Prostate gland (tissue), 2 donors: ENCODE results near the gene CABLES2. TPM values are rescaled to one million over a fixed set of nuclear protein-coding genes. Genes with fewer than 3 reads are reported as not detected.

Source experiments
- DNase-seq: peaks from one replicate; pipeline ENCODE4 v3.0.0-alpha.2; 2019; ENCODE audit warnings: low spot score
- H3K27ac ChIP-seq, 2 donors: fragments of 200-600 bp; sonication (generic); 2 replicates each; pipeline ENCODE4 v1.5.1; 2017 to 2019
- H3K27me3 ChIP-seq: fragments of 200-600 bp; sonication (generic); replicated peaks from 2 replicates; pipeline ENCODE4 v1.5.1; 2019; ENCODE audit not compliant: insufficient read depth
- H3K36me3 ChIP-seq, 2 donors: fragments of 200-600 bp; sonication (generic); 1 replicate in 1 of 2; 2 replicates in 1 of 2; pipeline versions ENCODE4 v1.5.1 to v1.8.1; 2017 to 2019
- H3K4me1 ChIP-seq: fragments of 200-600 bp; sonication (generic); replicated peaks from 2 replicates; pipeline ENCODE4 v1.5.1; 2019
- H3K4me3 ChIP-seq, 2 donors: fragments of 200-600 bp; sonication (generic); 2 replicates each; pipeline ENCODE4 v1.5.1; 2017 to 2019
- H3K9me3 ChIP-seq: fragments of 200-600 bp; sonication (generic); 2 replicates; pipeline ENCODE4 v1.5.1; 2017
- POLR2A ChIP-seq: fragments of 450-650 bp; IDR thresholded peaks from one replicate; pipeline ENCODE4 v1.6.1; 2016; ENCODE audit warnings: antibody characterized with exemption, mild to moderate bottlenecking
- POLR2AphosphoS5 ChIP-seq: sonication (generic); formaldehyde crosslinking; IDR thresholded peaks from one replicate; pipeline ENCODE4 v1.6.1; 2017; ENCODE audit warnings: antibody characterized with exemption
- WGBS: methylation state at CpG from one replicate; pipeline ENCODE4 v1.1.5; 2018; 5-methylcytosine and 5-hydroxymethylcytosine counted together
- intact Hi-C: fragments of 100-400 bp; cut with DNase I; formaldehyde crosslinking; loops from one replicate; pipeline ENCODE4 v1.14.2; 2022
- total RNA-seq, 2 donors: library from RNA; depleted of rRNA; stranded (reverse); fragments of >200 nt; gene quantifications; one replicate each; pipeline ENCODE4 v1.1.0, GENCODE V29; 2016
- TF ChIP-seq, protein P1 (sequence below), 4 experiments: fragments of 200-600 bp in 2 of 4; fragments of 450-650 bp in 2 of 4; sonication (generic) in 2 of 4; IDR thresholded peaks; 1 replicate in 3 of 4; 2 replicates in 1 of 4; pipeline ENCODE4 v1.5.1; 2016 to 2019; ENCODE audit warnings: antibody characterized with exemption in 4 of 4, mild to moderate bottlenecking in 2 of 4, moderate library complexity in 2 of 4

Gene CABLES2
- total RNA-seq, 2 donors from 2014 or later: 4.1 to 31.3 TPM

DNA sequence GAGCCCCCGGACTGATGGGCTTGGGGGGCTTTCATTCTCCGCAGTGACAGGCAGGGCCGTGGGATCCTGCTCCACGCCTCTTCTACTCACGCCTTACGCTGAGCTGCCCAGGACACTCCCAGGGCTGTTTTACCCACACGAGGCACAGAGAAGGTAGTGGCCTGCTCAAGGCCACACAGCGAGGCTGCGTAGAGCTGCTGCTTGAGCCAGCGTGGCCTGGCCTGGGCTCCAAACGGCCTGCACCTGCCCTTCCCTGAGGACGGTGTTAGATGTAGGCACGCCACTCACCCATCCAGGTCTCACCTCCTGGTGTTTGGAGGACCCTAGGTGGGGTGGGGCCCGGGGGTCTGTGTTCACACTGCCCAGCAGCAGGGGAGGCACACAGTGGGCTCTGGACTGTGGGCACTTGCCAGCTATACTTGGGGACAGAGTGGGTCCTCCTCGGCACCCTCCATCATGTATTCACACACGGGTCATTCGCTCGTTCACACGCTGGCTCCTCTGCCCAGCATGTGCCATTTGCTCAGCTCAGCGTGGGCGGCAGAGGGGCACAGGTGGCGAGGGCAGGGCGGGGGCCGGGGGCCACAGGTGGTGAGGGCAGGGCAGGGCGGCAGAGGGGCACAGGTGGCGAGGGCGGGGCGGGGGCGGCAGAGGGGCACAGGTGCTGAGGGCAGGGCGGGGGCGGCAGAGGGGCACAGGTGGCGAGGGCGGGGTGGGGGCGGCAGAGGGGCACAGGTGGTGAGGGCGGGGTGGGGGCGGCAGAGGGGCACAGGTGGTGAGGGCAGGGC lies 38.7 kb upstream of the CABLES2 start:
- H3K36me3 ChIP-seq: no peaks in the 10 kb centered on the region
- 88% methylated on average over 27 of the region's 36 CpGs for WGBS
- no peak for DNase-seq
- no peak overlapping the region for H3K4me3 ChIP-seq
- no peak overlapping the region for H3K27ac ChIP-seq
- H3K4me1 ChIP-seq: no peaks in the 10 kb centered on the region
- intact Hi-C loops: no loop called here
- H3K9me3 ChIP-seq: no peaks in the 10 kb centered on the region
- no peaks in the 10 kb centered on the region for H3K27me3 ChIP-seq
- TF ChIP-seq POLR2AphosphoS5: no peak
- TF ChIP-seq, protein P1, sequence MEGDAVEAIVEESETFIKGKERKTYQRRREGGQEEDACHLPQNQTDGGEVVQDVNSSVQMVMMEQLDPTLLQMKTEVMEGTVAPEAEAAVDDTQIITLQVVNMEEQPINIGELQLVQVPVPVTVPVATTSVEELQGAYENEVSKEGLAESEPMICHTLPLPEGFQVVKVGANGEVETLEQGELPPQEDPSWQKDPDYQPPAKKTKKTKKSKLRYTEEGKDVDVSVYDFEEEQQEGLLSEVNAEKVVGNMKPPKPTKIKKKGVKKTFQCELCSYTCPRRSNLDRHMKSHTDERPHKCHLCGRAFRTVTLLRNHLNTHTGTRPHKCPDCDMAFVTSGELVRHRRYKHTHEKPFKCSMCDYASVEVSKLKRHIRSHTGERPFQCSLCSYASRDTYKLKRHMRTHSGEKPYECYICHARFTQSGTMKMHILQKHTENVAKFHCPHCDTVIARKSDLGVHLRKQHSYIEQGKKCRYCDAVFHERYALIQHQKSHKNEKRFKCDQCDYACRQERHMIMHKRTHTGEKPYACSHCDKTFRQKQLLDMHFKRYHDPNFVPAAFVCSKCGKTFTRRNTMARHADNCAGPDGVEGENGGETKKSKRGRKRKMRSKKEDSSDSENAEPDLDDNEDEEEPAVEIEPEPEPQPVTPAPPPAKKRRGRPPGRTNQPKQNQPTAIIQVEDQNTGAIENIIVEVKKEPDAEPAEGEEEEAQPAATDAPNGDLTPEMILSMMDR (IDR thresholded peaks at IDR 0.05): no peak
- no peak for TF ChIP-seq POLR2A

DNA sequence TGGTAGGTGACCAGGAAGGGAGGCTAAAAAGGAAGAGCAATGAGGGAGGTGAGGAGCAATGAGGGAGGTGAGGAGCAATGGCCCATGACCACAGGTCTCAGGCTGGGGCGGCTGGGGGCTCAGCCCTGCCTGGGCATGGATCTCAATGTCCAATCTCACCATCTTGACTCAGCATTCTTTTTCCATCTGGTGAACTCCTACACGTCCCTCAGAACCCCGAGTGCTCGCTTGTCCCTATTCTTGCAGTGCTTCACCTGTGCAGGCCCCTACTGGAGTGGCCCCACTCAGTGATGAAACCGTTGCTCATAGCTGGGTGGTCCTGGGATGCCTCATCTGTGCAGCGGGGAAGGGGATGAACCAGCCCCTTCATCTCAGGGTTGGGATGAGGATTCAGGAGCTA lies 37.2 kb upstream of the CABLES2 start:
- DNase-seq: no peak
- Histone ChIP-seq H3K27ac (no peak overlapping the region), H3K27me3 (no peaks in the 10 kb centered on the region), H3K36me3 (no peaks in the 10 kb centered on the region), H3K4me3 (no peak overlapping the region), H3K4me1 (no peaks in the 10 kb centered on the region), H3K9me3 (no peaks in the 10 kb centered on the region)
- TF ChIP-seq POLR2AphosphoS5: no peak
- TF ChIP-seq, protein P1 (IDR thresholded peaks at IDR 0.05): no peak
- TF ChIP-seq POLR2A: no peak
- WGBS: 94% methylated on average over 6 of the region's 6 CpGs
- intact Hi-C loops: no loop called here

DNA sequence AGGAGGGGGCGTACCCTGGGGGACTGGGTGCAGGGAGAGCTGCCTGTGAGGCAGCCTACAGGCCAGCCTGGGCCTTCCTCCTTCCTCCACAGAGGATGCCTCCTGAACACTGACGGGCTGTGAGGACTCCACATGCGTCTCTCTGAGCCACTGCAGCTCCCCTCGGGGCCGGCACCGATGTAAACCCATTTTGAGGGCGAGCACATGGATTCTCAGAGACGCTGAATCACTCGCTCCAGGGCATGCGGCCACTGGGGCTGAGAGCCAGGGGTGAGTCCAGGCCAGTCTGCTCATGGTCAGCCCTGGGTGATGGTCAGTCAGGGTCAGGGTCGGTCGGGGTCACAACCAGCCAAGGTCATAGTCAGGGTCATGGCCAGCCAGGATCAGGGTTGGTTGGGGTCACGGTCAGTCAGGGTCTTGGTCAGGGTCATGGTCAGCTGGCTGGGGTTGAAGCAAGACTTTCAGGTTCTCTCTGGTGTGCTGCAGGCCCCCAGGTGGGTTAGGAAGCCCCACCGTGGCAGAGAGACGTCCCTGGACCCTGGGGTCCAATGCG lies 35.0 kb upstream of the CABLES2 start:
- Histone ChIP-seq H3K27ac (no peak overlapping the region), H3K9me3 (no peaks in the 10 kb centered on the region), H3K4me1 (no peaks in the 10 kb centered on the region), H3K36me3 (no peaks in the 10 kb centered on the region), H3K4me3 (no peak overlapping the region), H3K27me3 (no peaks in the 10 kb centered on the region)
- intact Hi-C loops: no loop called here
- TF ChIP-seq, protein P1 (IDR thresholded peaks at IDR 0.05): no peak
- TF ChIP-seq POLR2A (no peak), POLR2AphosphoS5 (no peak)
- no peak for DNase-seq
- 93% methylated on average over 16 of the region's 16 CpGs for WGBS

DNA sequence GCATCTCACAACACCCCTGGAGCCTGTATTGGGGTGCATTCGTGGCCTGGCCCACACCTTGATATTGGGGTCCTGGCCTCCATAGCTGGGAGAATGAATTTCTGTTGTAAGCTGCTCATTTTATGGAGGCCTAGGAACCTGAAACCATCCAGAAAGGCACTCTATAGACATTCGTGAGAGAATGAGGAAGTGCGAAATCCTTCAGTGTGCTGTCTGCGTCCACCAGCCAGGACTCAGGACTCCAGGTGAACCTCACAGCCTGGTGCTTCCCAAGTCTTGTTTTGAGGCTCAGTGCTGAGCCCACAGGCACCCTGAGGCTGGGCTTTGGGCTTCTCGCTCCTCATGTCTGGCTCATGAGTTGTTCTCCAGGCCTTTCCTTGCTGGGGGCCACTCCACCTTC lies 32.1 kb upstream of the CABLES2 start:
- H3K27me3 ChIP-seq: no peaks in the 10 kb centered on the region
- H3K9me3 ChIP-seq: no peaks in the 10 kb centered on the region
- no peak overlapping the region for H3K4me3 ChIP-seq
- no peaks in the 10 kb centered on the region for H3K4me1 ChIP-seq
- TF ChIP-seq POLR2AphosphoS5: no peak
- no peaks in the 10 kb centered on the region for H3K36me3 ChIP-seq
- intact Hi-C loops: no loop called here
- 86% methylated on average over 5 of the region's 5 CpGs for WGBS
- no peak overlapping the region for H3K27ac ChIP-seq
- DNase-seq: no peak

DNA sequence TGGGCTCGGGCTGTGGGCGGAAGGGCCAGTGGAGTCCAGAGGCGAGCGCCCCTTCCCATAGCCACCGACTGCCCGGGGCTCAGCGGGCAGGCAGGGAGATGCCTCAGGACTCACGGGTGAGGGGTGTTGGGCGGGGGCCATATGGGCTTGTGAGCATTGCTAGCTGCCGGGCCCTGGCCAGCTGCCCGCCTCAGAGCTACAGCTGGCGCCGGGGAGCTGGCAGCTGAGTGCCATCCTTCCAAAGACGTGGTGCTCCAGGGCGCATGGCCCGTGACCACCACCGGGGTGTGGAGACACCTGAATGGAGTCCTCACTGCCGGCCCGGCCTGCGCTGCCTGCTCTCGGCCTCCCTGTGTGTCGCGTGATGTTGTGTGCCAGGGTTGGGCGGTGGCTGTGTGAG lies 30.8 kb upstream of the CABLES2 start:
- intact Hi-C loops: no loop called here
- H3K27me3 ChIP-seq: no peaks in the 10 kb centered on the region
- DNase-seq: no peak
- no peaks in the 10 kb centered on the region for H3K36me3 ChIP-seq
- no peak overlapping the region for H3K27ac ChIP-seq
- no peak for TF ChIP-seq POLR2AphosphoS5
- TF ChIP-seq POLR2A: no peak
- TF ChIP-seq, protein P1 (IDR thresholded peaks at IDR 0.05): no peak
- peaks cover 9% of the 10 kb centered on the region for H3K4me1 ChIP-seq
- 48% methylated on average over 23 of the region's 24 CpGs for WGBS
- no peak overlapping the region for H3K4me3 ChIP-seq
- H3K9me3 ChIP-seq: no peaks in the 10 kb centered on the region
